GM19452 (cell line): ENCODE results near the gene HMGB2.

Source experiments
- ATAC-seq: cut with Tn5 transposase; IDR thresholded peaks from one replicate; pipeline ENCODE4 v1.9.1; 2021; ENCODE audit not compliant: unreplicated experiment

Gene HMGB2

DNA sequence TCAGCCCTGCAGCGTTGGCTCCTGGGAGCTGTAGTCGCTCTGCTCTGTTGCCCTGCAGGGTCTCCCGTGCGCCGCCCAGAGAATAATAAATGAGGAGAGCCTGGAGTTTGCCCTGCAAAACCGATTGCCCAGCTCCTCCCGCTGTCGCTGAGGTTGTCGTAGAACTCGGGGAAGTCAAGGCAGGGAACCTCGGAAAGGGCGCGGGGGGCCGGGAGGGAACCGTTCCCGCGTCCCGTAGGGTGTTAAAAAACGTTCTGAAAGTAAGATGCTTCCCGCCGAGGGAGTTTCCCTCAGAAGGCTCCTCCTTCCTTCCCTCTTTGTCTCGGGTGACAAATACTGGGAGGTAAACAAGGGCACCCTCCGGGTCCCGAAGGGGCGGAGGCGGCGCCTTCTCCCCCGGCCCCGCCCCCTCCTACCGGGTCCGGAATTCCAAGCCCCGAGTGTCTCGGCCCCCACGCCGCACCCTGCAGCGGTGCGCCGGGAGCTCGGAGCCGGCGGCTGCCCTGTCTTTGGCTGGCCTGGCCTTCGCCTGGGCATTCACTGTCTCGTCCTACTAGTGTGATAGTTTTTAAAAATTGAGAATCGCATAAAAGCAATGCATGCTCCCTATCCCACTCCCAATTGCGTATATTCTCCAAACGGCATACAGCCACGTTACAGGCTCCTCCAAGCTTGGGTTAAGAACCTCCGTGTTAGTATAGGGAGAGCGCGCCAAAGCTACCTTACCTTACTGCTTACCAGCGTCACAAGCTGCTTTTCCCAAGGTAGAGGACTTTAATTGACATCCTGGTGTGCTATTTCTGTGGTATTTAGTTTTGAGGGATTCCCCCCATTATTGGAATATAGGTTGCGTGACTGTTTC lies 964 bp upstream of the HMGB2 start:
- peak; percentile 33 for ATAC-seq

DNA sequence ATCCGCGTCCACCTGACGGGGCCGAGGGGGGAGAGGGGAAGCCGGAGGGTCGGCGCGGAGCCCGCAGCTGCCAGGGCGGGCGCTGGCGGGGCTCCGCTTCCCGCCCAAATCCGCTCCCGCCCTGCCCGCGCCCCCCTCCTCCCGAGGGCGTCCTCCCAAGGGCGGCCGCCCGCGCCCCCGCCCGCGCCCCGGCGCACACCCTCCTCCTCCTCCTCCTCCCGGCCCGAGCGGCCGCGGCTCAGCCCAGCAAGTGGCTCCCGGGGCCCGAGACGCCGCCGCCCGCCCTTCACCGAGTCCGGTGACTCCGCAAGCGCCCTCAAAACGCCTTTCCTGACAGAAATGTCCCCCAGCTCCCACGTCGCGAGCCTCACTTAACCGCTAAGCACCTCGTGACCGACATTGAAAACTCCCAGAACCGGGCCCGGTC lies 487 bp downstream of the HMGB2 start:
- no peak for ATAC-seq

GRCh38 chr4:173332963-173333657 lies 1.0 kb downstream of the HMGB2 start:
- no peak for ATAC-seq

DNA sequence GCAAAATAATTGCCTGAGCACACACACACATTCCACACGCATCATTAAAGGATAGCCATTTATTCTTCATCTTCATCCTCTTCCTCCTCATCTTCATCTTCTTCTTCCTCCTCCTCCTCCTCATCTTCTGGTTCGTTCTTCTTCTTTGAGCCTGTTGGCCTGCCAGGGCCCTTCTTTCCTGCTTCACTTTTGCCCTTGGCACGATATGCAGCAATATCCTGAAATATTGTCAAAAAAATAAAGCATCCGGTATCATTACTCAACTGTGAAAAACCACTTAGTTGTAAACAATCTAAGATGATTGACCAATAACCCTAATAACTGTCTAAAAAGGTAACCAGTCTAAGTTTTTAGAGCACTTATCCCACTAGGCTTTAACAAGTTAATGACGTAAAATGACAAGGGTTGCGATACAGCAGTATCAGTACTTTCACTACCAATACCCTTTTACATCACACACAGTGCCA lies 2.1 kb downstream of the HMGB2 start:
- ATAC-seq: no peak

- no peak for ATAC-seq
Observed at GRCh38 chr4:173330590-173330989, 3.6 kb downstream of the HMGB2 start.

- no peak for ATAC-seq
Observed at GRCh38 chr4:173328236-173328901, 5.8 kb downstream of the HMGB2 start.

GRCh38 chr4:173325007-173325736 lies 9.0 kb downstream of the HMGB2 start:
- no peak for ATAC-seq

DNA sequence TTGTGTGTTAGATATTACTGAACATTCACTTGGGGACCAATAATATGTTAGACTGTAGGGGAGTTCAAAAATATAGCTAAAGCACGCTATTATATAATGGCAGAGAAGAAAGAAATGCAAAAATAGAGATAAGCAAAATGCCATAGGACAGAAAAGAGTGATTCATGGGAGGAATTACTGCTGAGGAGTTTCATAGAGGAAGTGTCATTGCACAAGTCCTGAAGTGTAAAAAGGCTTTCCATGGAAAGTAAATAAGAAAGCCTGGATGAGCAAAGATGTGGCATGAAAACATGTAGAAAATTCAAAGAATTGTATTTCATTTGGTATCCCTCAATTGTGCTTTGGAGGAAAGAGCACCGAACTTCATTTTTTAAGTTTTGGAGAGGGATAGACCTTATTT lies 14.5 kb downstream of the HMGB2 start:
- ATAC-seq: no peak

- no peak for ATAC-seq
Observed at GRCh38 chr4:173318648-173319211, 15.4 kb downstream of the HMGB2 start.

- ATAC-seq: no peak
Observed at GRCh38 chr4:173318240-173318639, 15.9 kb downstream of the HMGB2 start.

DNA sequence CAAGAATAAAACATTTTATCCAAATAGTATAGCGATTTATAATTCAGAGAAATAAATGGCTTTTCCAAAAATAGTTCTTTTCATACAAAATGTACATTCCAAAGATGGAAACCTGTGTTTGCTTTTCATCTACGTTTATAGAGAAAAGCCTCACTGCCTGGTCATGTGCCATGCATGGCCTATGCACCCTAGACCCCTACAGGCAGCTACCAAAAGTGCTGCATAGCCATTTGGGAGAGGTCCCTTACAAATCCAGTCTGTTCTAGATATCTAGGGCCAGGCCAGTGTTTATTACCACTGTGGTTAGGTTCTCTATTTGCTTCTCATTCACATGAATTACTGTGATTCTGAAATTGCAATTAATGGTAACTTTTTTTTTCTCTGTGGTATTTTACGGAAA lies 17.2 kb downstream of the HMGB2 start:
- ATAC-seq: no peak

- no peak for ATAC-seq
Observed at GRCh38 chr4:173316060-173316459, 18.1 kb downstream of the HMGB2 start.

GRCh38 chr4:173314715-173315114 lies 19.4 kb downstream of the HMGB2 start:
- ATAC-seq: no peak

- ATAC-seq: no peak
Observed at GRCh38 chr4:173311368-173311767, 22.8 kb downstream of the HMGB2 start.

- no peak for ATAC-seq
Observed at GRCh38 chr4:173307778-173308177, 26.4 kb downstream of the HMGB2 start.

DNA sequence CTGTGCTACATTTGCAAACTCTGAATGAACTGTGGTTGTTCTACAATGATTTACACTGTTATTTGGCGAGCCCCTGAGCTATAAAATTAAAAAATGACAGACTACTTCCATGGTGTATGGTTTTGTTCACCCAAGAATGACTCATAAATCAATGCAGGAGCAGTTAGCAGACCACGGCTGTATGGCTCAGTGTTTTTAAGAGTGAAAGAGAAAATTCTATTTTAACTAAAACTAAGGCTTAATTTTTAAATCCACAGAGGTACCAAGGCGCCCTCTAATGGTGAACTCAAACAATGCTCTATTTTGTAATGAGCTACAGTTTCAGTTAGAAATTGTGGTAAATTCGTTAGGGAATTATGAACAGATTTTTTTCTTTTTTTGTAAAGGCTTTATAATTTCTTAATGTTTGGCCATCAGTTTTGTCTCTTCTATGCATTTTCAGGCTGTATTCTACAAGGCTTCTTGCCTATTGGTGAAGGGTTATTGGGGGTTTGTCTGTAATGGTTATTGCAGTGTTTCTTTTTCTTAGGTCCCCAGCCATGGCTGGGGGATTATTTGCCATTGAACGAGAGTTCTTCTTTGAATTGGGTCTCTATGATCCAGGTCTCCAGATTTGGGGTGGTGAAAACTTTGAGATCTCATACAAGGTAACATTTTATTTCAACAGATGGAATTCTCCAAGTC lies 32.5 kb downstream of the HMGB2 start:
- peak; percentile 60 for ATAC-seq

- no peak for ATAC-seq
Observed at GRCh38 chr4:173294444-173294843, 39.7 kb downstream of the HMGB2 start.

GRCh38 chr4:173293663-173294062 lies 40.5 kb downstream of the HMGB2 start:
- ATAC-seq: no peak

GRCh38 chr4:173291899-173292298 lies 42.3 kb downstream of the HMGB2 start:
- ATAC-seq: no peak

- no peak for ATAC-seq
Observed at GRCh38 chr4:173289353-173289727, 44.8 kb downstream of the HMGB2 start.
